Measurements from ENCODE around the gene SASH1.

GRCh38 chr6:148295261-148295887, 47.3 kb upstream of the SASH1 start:
- TF ChIP-seq CTCF (IDR thresholded peaks at IDR 0.05; ENCODE audit: insufficient read depth, low read length, poor library complexity, severe bottlenecking) = no peak
- TF ChIP-seq EZH2phosphoT487 (conservative IDR thresholded peaks at IDR 0.05; ENCODE audit: low read length) = no peak

Data from SU-DHL-6 (cell line).